ENCODE data around the gene ENPP7. TPM values are rescaled to one million over a fixed set of nuclear protein-coding genes. Genes with fewer than 3 reads are reported as not detected.
A peak's percentile ranks its signal among the peaks of the same experiment; 100 is the strongest.

Gene ENPP7
- total RNA-seq, 1 donor from 2014 or later = not detected

- DNase-seq (ENCODE audit: low spot score) (no peak), ATAC-seq (no peak)
- intact Hi-C loops (cut with DNase I) = loop anchor here (10.0 kb wide), 1 partner anchor 130 kb away; no protein-coding TSS in a partner anchor
Observed at GRCh38 chr17:79785017-79785899, 54.5 kb downstream of the ENPP7 start.

GRCh38 chr17:79785900-79786810 is 55.4 kb downstream of the ENPP7 start:
- intact Hi-C loops (cut with DNase I) = loop anchor here (10.0 kb wide), 1 partner anchor 129 kb away; no protein-coding TSS in a partner anchor
- no peak for ATAC-seq
- DNase-seq (ENCODE audit: low spot score) = no peak

DNA sequence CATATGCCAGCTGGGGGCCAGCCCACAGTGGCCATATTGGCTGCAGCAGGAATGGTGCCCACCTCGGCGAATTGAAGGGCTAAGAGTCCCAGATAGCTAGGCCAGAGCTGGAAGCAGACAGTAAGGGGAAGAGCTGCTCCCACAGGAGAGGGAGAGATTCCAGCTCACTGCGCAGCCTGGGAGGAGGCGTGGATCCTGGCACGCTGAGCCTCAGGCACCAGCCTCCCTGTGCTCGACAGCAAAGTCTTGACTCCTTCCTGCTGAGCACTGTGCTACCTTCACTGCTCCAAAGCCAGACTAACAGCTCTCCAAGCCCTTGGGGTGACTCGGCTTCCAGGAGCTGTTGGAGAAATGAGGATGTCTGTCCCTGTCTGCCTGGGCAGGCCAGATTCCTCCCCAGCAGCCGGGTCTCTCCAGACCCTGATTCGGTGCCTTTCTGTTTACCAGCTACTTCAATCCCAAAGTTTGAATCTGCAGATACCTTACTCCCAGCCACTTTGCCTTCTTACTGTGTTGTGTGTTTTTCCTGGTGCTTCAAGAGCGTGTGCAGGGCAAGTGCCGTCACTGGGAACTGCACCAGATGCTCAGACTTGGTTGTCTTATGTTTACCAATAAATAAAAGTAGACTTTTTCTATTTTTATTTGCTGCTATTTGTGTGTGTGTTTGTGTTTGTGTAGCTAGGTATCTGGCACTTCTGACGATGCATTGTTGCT is 56.3 kb downstream of the ENPP7 start:
- ATAC-seq = no peak
- intact Hi-C loops (cut with DNase I) = loop anchor here (10.0 kb wide), 1 partner anchor 128 kb away; no protein-coding TSS in a partner anchor
- no peak for DNase-seq (ENCODE audit: low spot score)

DNA sequence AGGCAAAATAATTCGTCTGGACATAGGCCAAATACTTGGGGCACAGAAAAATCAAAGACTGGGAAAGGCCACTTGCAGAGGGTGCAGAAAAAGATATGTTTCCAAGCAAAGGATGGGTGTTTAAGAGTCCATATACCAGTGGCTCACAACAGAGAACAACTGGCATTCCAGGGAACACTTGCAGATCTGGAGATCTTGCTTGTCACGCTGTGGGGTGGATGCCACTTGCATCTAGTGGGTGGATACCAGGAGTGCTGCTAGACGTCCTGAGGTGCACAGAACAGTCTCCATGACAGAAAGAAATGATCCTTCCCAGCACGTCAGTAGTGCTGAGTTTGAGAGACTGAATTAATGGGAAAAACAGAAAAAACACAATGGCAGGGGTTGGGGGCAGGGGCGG is 57.7 kb downstream of the ENPP7 start:
- DNase-seq (ENCODE audit: low spot score) (no peak), ATAC-seq (no peak)
- intact Hi-C loops (cut with DNase I) = loop anchor here (10.0 kb wide), 1 partner anchor 126 kb away; no protein-coding TSS in a partner anchor

- ATAC-seq (no peak), DNase-seq (ENCODE audit: low spot score) (no peak)
- intact Hi-C loops (cut with DNase I) = loop anchor here (10.0 kb wide), 1 partner anchor 126 kb away; no protein-coding TSS in a partner anchor
Observed at GRCh38 chr17:79788989-79789942, 58.5 kb downstream of the ENPP7 start.

DNA sequence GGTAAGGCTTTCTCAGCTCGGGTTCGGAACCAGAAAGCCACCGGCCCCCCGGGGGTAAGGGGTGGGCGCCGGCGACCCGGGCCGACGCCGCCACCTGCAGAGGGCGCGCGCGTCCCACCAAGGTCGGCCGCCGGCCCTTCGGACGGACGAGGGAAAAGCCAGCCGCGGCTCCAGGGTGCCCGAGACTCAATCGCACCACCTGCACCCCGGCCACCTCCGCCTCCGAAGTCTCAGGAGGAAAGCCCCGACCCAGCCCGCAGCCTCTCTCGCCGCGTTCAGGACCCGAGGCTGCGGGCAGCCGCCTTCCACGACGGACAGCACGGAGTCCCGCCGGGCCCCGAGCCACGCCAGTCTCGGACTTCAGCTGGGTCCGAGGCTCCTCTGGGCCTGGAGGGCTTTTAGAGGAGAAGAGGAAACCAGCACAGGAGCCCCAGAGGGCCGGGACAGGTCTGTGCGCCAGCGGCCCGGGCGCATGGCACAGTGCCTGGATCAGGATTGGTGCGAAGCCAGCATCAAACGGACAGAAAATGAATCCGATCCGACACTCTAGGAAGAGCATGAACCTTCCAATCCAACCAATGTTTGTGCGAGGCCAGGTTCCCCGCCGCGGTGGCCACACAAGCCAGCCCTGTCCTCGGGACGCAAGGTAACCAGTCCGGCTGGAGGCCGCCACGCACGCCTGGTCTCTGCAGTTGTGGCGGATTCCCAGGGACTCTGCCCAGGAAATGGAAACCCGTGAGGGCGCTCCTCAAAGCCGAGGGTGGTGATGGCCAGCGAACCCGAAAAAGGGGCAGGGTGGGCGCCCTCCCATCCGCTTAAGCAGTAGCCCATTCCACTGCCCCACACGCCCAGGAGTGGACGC is 59.4 kb downstream of the ENPP7 start:
- peak; percentile 50 for ATAC-seq
- intact Hi-C loops (cut with DNase I) = loop anchor here (5.0 to 10.0 kb wide), 2 partner anchors 52 to 125 kb away; no protein-coding TSS in a partner anchor
- DNase-seq (ENCODE audit: low spot score) = no peak

DNA sequence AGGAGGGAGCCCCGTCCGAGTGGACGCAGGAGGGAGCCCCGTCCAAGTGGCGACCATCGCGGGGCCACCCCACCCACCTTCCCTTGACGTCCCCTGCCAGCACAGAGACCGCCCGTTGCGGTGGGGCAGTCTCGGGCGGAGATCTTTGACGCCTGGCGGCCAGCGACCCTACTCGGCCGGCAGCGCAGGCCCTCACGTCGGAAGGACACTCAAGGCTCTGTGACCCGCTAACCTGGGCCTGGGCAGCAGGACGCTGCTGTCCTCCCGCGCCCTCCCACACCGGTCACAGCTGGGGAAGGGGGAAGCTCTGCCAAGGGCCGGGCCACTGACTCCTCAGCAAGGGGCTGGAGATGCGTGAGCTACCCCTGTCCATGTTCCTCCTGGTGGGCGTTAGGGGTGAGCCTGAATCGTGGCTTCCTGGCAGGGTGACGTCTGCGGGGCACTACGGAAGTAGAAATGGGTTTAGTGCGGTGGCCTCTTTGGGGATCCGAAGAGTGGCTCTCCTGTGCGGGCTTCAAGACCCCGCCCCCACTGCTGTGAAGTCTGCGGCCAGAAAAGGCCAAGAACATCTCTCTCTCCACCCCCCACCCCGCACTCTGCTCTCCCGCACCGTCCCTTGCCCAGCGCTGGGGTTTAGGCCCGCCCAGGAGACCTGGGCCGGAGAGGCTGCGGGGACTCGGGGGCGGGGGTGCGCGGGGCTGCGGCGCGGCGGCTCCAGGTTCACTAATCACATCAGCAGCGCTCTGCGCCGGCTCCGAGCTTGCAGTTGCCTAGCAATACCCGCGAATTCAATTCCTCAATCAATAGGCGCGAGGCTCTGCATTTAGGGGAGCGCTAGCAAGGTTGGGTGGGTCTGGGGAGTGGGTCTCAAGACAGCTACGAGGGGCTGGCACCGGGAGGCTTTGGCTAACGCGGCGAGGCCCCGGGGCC is 60.3 kb downstream of the ENPP7 start:
- no peak for DNase-seq (ENCODE audit: low spot score)
- ATAC-seq = peak; percentile 6
- intact Hi-C loops (cut with DNase I) = loop anchor here (5.0 kb wide), 1 partner anchor 51 kb away; no protein-coding TSS in a partner anchor

DNA sequence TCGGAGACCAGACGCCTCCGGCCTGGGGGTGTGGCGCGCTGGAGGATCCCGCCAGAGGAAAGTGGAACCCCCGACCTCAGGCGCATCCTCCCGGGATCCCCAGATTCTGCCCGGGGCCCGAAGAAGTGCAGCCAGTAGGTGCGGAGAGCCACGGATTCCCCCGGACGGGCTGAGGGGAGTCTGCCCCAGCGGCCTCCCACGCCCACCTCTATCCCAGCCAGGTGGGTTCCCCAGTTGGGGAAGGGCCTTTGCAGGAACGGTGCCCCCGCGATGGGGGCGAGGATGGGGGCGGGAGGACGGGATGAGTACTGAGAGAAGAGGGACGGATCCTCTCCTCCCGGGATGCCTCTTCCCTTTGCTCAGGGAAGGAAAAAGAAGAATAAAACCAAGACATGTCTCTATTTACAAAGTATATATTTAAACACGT is 61.0 kb downstream of the ENPP7 start:
- DNase-seq (ENCODE audit: low spot score) (no peak), ATAC-seq (no peak)
- intact Hi-C loops (cut with DNase I) = loop anchor here (5.0 kb wide), 1 partner anchor 51 kb away; no protein-coding TSS in a partner anchor

Small RNA genes lying within 50 kb of the gene (microRNA-seq; reads per million reads assigned to microRNA genes)
- gene MIR4739 = not detected

Other genes with a start within 250 kb of the ENPP7 start
- not detected for gene RBFOX3, start 119.9 kb upstream of the ENPP7 start, total RNA-seq
- gene CBX2, start 47.2 kb downstream of the ENPP7 start, total RNA-seq = 4.7 TPM
- gene CBX8, start 66.1 kb downstream of the ENPP7 start, total RNA-seq = 2.0 TPM
- 16.8 TPM for gene CBX4, start 108.5 kb downstream of the ENPP7 start, total RNA-seq